DND-41 (cell line): Measurements from ENCODE around the gene F2RL1.

Experiments used
- CTCF ChIP-seq: IDR thresholded peaks from 2 replicates; pipeline ENCODE4 v1.5.1; 2012; ENCODE audit warnings: borderline replicate concordance, low read length, moderate library complexity, mild to moderate bottlenecking; ENCODE audit not compliant: poor library complexity, severe bottlenecking; ENCODE audit errors: extremely low read depth
- EZH2 ChIP-seq: IDR thresholded peaks from 3 replicates; pipeline ENCODE4 v1.6.1; 2012; ENCODE audit warnings: borderline replicate concordance, low read depth, mild to moderate bottlenecking, moderate library complexity, low read length, inconsistent platforms; ENCODE audit not compliant: severe bottlenecking

- TF ChIP-seq EZH2, result no peak
- no peak for TF ChIP-seq CTCF
Measured at GRCh38 chr5:76816110-76816831, 2.6 kb upstream of the F2RL1 start.
